Middle frontal gyrus (tissue), 1 donor: ENCODE data around the gene COA7.

Source experiments
- DNase-seq: peaks from one replicate; pipeline ENCODE4 v3.0.0-alpha.2; 2015; ENCODE audit warnings: low spot score; ENCODE audit errors: extremely low spot score

Gene COA7

GRCh38 chr1:52635321-52636089 lies 62.6 kb downstream of the COA7 start:
- DNase-seq = no peak
